Measurements from ENCODE around the gene UCK2. TPM values are rescaled to one million over a fixed set of nuclear protein-coding genes. Genes with fewer than 3 reads are reported as not detected.

The UCK2 gene
- total RNA-seq, 1 experiment from 2014 or later, result 77.9 TPM

- Histone ChIP-seq H3T11ph (ENCODE audit: low read length) (no peak overlapping the region), H3K9me3 (ENCODE audit: control insufficient read depth, low read depth, low read length) (no peaks in the 10 kb centered on the region), H2BK120ac (ENCODE audit: low read depth, low read length, poor library complexity, severe bottlenecking) (no peak overlapping the region), H3K18ac (ENCODE audit: insufficient read length, low read depth, low read length) (no peak overlapping the region), H2BK12ac (ENCODE audit: insufficient read length, low read depth, low read length) (no peak overlapping the region), H3K23me2 (ENCODE audit: insufficient read length, low read depth, low read length, poor library complexity, severe bottlenecking) (no peaks in the 10 kb centered on the region), H3K27me3 (ENCODE audit: insufficient read depth, low read length) (peaks cover 4% of the 10 kb centered on the region; the same call in 1 of the 2 replicates), H3K14ac (ENCODE audit: insufficient read depth, low read length) (no peak overlapping the region), H2BK5ac (ENCODE audit: insufficient read length, low read length) (no peak overlapping the region), H2BK15ac (ENCODE audit: low read depth, low read length) (no peak overlapping the region), H3K27ac (ENCODE audit: insufficient read length, low read depth, low read length) (no peak overlapping the region), H3K56ac (ENCODE audit: insufficient read length, low read depth, low read length) (no peak overlapping the region), H3K4ac (ENCODE audit: low read depth, low read length) (no peak overlapping the region), H3K23ac (ENCODE audit: insufficient read length, low read depth, low read length) (no peak overlapping the region), H4K5ac (ENCODE audit: insufficient read length, low read depth, low read length) (no peak overlapping the region), H4K8ac (replicated peaks; ENCODE audit: insufficient read length, low read depth, low read length) (no peak overlapping the region), H3K9ac (ENCODE audit: extremely low read depth, insufficient read length, low read length) (no peak overlapping the region), H3K79me2 (ENCODE audit: insufficient read depth, low read length) (no peaks in the 10 kb centered on the region), H2BK20ac (ENCODE audit: low read depth, low read length, poor library complexity, severe bottlenecking) (no peak overlapping the region), H3K79me1 (ENCODE audit: insufficient read depth, low read depth, low read length, poor library complexity, severe bottlenecking) (no peaks in the 10 kb centered on the region), H2AFZ (ENCODE audit: low read length) (no peak overlapping the region), H3K4me2 (ENCODE audit: insufficient read depth, insufficient read length, low read length) (no peak overlapping the region), H4K20me1 (ENCODE audit: control insufficient read depth, insufficient read depth, insufficient read length) (no peaks in the 10 kb centered on the region), H2AK5ac (ENCODE audit: insufficient read length, low read length) (no peak overlapping the region), H4K91ac (ENCODE audit: insufficient read length, low read depth, low read length) (no peak overlapping the region), H3K4me1 (ENCODE audit: insufficient read depth, low read length) (no peaks in the 10 kb centered on the region)
- H3K36me3 Mint-ChIP-seq (ENCODE audit: insufficient read depth in 1 of 3, low read depth in 3 of 3), result no peaks in the 10 kb centered on the region
- H3K9me3 Mint-ChIP-seq, result no peaks in the 10 kb centered on the region
- H3K27ac Mint-ChIP-seq, result no peak overlapping the region
- no peak overlapping the region for H3K4me3 Mint-ChIP-seq
- TF ChIP-seq CTCF (conservative IDR thresholded peaks at IDR 0.05), result no peak
- H3K4me1 Mint-ChIP-seq, result no peaks in the 10 kb centered on the region
- DNase-seq, result no peak
- H3K27me3 Mint-ChIP-seq (ENCODE audit: low read depth), result peaks cover 9% of the 10 kb centered on the region
Measured at GRCh38 chr1:165958306-165958705, 130.9 kb downstream of the UCK2 start.
